Forelimb muscle (tissue), 1 donor: ENCODE results near the gene NOTCH2NLA. TPM values are rescaled to one million over a fixed set of nuclear protein-coding genes. Genes with fewer than 3 reads are reported as not detected.
"Not testable (repeated sequence)": the region's sequence is repeated elsewhere in the genome, so short reads cannot be mapped to it uniquely, and the experiment has no call there.

Source experiments
- DNase-seq: peaks from one replicate; pipeline ENCODE4 v3.0.0-alpha.2; 2013; ENCODE audit warnings: low read depth
- polyA plus RNA-seq: library from polyadenylated mRNA; unstranded; fragments of 120-200 nt; gene quantifications from one replicate; pipeline ENCODE4 v1.2.1, GENCODE V29; 2013; ENCODE audit not compliant: insufficient read length

NOTCH2NLA gene
- polyA plus RNA-seq, 1 donor: 22.8 TPM

GRCh38 chr1:146167273-146167672 is 61.5 kb downstream of the NOTCH2NLA start:
- not testable (repeated sequence) for DNase-seq

GRCh38 chr1:146144465-146144864 is 84.4 kb downstream of the NOTCH2NLA start, which contains the start of gene NBPF10:
TSS of gene NBPF10 (minus strand) at chr1:146144804. CDS start at chr1:146144769, 35 bp downstream.
- DNase-seq: not testable (repeated sequence)

Other genes with a start within 250 kb of the NOTCH2NLA start
- gene TXNIP, start 232.4 kb downstream of the NOTCH2NLA start, polyA plus RNA-seq: 238 TPM
- gene HJV, start 207.3 kb downstream of the NOTCH2NLA start, polyA plus RNA-seq: 258 TPM
- gene NBPF10, start 84.2 kb downstream of the NOTCH2NLA start, polyA plus RNA-seq: 1.3 TPM